SK-N-SH (cell line): ENCODE measurements around the gene HPCAL1. TPM values are rescaled to one million over a fixed set of nuclear protein-coding genes. Genes with fewer than 3 reads are reported as not detected.

ENCODE experiments used
- MEF2A ChIP-seq: IDR thresholded peaks from 2 replicates; pipeline ENCODE4 v1.4.0; 2012; ENCODE audit warnings: low read depth, borderline replicate concordance
- polyA plus RNA-seq, 3 experiments: library from polyadenylated mRNA; depleted of rRNA; stranded (reverse); fragments of >200 nt; gene quantifications; 2 replicates each; pipeline ENCODE4 v1.2.3, GENCODE V29; 2012
- small RNA-seq, 7 experiments: library from RNA; depleted of rRNA; stranded (forward); fragments of <200 nt; gene quantifications; one replicate each; pipeline ENCODE3, GENCODE V24; 2012

Gene HPCAL1
- polyA plus RNA-seq, 1 of the 3 experiments (the other 2 are of a cell fraction), result 77.0 TPM

GRCh38 chr2:10476723-10477442 is 174.2 kb downstream of the HPCAL1 start (continued):
- TF ChIP-seq MEF2A, result no peak
- TF ChIP-seq, all 33 proteins: peak for 0

Small RNAs within 50 kb of the gene (small RNA-seq; reads per million reads assigned to genes)
- 0 to 1.0 (median 0) reads per million in 7 experiments for gene RF00432
- gene RN7SL66P, result 0 reads per million in 7 experiments
- 3.5 to 176 (median 11.5) reads per million in 7 experiments for gene SNORA80B

Other genes with a start within 250 kb of the HPCAL1 start
- 0.62 and 1.2 TPM in 2 replicates for gene CYS1, start 222.5 kb upstream of the HPCAL1 start, polyA plus RNA-seq (2012; rRNA removed)
- gene RRM2, start 180.2 kb upstream of the HPCAL1 start, polyA plus RNA-seq (2012; rRNA removed), result 23.6 and 38.9 TPM in 2 replicates
- gene ODC1, start 145.4 kb downstream of the HPCAL1 start, polyA plus RNA-seq (2012; rRNA removed), result 253 and 273 TPM in 2 replicates